PC-3 (cell line): ENCODE data around the gene ADAMTS16.

Experiments
- EZH2 ChIP-seq: fragments of 300-600 bp; sonication (generic); IDR thresholded peaks from one replicate; pipeline ENCODE4 v1.6.1; 2017; ENCODE audit warnings: antibody characterized with exemption, mild to moderate bottlenecking, low read length; ENCODE audit not compliant: unreplicated experiment
- EZH2phosphoT487 ChIP-seq: fragments of 300-600 bp; sonication (generic); IDR thresholded peaks from 2 replicates; pipeline ENCODE4 v1.6.1; 2018; ENCODE audit warnings: mild to moderate bottlenecking, antibody characterized with exemption, low read length, borderline replicate concordance
- TF ChIP-seq, protein P1 (sequence below): fragments of 300-600 bp; sonication (generic); conservative IDR thresholded peaks from 2 replicates; pipeline ENCODE4 v1.5.1; 2017; ENCODE audit warnings: antibody characterized with exemption, low read depth, mild to moderate bottlenecking, low read length

GRCh38 chr5:5298068-5298633 lies 158.0 kb downstream of the ADAMTS16 start:
- TF ChIP-seq, protein P1, sequence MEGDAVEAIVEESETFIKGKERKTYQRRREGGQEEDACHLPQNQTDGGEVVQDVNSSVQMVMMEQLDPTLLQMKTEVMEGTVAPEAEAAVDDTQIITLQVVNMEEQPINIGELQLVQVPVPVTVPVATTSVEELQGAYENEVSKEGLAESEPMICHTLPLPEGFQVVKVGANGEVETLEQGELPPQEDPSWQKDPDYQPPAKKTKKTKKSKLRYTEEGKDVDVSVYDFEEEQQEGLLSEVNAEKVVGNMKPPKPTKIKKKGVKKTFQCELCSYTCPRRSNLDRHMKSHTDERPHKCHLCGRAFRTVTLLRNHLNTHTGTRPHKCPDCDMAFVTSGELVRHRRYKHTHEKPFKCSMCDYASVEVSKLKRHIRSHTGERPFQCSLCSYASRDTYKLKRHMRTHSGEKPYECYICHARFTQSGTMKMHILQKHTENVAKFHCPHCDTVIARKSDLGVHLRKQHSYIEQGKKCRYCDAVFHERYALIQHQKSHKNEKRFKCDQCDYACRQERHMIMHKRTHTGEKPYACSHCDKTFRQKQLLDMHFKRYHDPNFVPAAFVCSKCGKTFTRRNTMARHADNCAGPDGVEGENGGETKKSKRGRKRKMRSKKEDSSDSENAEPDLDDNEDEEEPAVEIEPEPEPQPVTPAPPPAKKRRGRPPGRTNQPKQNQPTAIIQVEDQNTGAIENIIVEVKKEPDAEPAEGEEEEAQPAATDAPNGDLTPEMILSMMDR: no peak
- TF ChIP-seq EZH2: no peak
- TF ChIP-seq EZH2phosphoT487: no peak
